Mesodermal cell (in vitro differentiated cells): ENCODE measurements around the gene RGS3.
"Not testable (repeated sequence)": the region's sequence is repeated elsewhere in the genome, so short reads cannot be mapped to it uniquely, and the experiment has no call there.

Experiments used
- H3K27ac ChIP-seq: 2 replicates; pipeline ENCODE4 v1.7.0; 2013; ENCODE audit warnings: mild to moderate bottlenecking, low read depth, low read length, moderate library complexity; ENCODE audit not compliant: severe bottlenecking
- H3K36me3 ChIP-seq: 2 replicates; pipeline ENCODE4 v1.7.1; 2013; ENCODE audit warnings: mild to moderate bottlenecking, low read length, moderate library complexity; ENCODE audit not compliant: control insufficient read depth, insufficient read depth
- H3K4me1 ChIP-seq: one replicate; pipeline ENCODE4 v1.7.1; 2013; ENCODE audit warnings: mild to moderate bottlenecking, low read length; ENCODE audit not compliant: insufficient read depth, control insufficient read depth, poor library complexity, severe bottlenecking
- H3K4me3 ChIP-seq: 2 replicates; pipeline ENCODE4 v1.7.0; 2013; ENCODE audit warnings: low read length, control low read depth, mild to moderate bottlenecking; ENCODE audit not compliant: insufficient read depth, poor library complexity, severe bottlenecking; ENCODE audit errors: extremely low read depth
- H3K9me3 ChIP-seq: 2 replicates; pipeline ENCODE4 v1.7.1; 2013; ENCODE audit warnings: mild to moderate bottlenecking, low read length, moderate library complexity; ENCODE audit not compliant: control insufficient read depth
- WGBS, 2 experiments: methylation state at CpG; one replicate each; pipeline ENCODE4 v1.1.5; 2013; ENCODE audit warnings: missing lambda C conversion rate in 2 of 2; ENCODE audit not compliant: insufficient coverage in 2 of 2; 5-methylcytosine and 5-hydroxymethylcytosine counted together

The RGS3 gene

GRCh38 chr9:113548221-113549041 lies 84.9 kb downstream of the RGS3 start:
- no peaks in the 10 kb centered on the region for H3K9me3 ChIP-seq
- H3K36me3 ChIP-seq = no peaks in the 10 kb centered on the region
- H3K4me3 ChIP-seq = no peak overlapping the region
- 49 to 73% methylated on average over 7 to 10 of the region's 11 CpGs for WGBS, 2 experiments
- peak overlapping the region; percentile 91 for H3K27ac ChIP-seq
- H3K4me1 ChIP-seq = peaks cover 38% of the 10 kb centered on the region

GRCh38 chr9:113549892-113550291 lies 86.4 kb downstream of the RGS3 start:
- peaks cover 38% of the 10 kb centered on the region for H3K4me1 ChIP-seq
- H3K27ac ChIP-seq, H3K9me3 ChIP-seq, H3K36me3 ChIP-seq, H3K4me3 ChIP-seq: not testable (repeated sequence)
- WGBS, 2 experiments = 93 to 98% methylated on average over 8 of the region's 8 CpGs

- WGBS, 2 experiments = 100% methylated on average over 1 of the region's 3 CpGs
- H3K4me3 ChIP-seq = no peak overlapping the region
- no peaks in the 10 kb centered on the region for H3K36me3 ChIP-seq
- H3K9me3 ChIP-seq = no peaks in the 10 kb centered on the region
- peak overlapping the region; percentile 65 for H3K27ac ChIP-seq
- H3K4me1 ChIP-seq = peaks cover 17% of the 10 kb centered on the region
Observed at GRCh38 chr9:113556877-113557593, 93.5 kb downstream of the RGS3 start.

GRCh38 chr9:113558632-113559502 lies 95.3 kb downstream of the RGS3 start:
- 87 to 90% methylated on average over 6 to 7 of the region's 7 CpGs for WGBS, 2 experiments
- no peak overlapping the region for H3K4me3 ChIP-seq
- H3K4me1 ChIP-seq = peaks cover 22% of the 10 kb centered on the region
- no peaks in the 10 kb centered on the region for H3K36me3 ChIP-seq
- no peaks in the 10 kb centered on the region for H3K9me3 ChIP-seq
- no peak overlapping the region for H3K27ac ChIP-seq

- Histone ChIP-seq H3K27ac (no peak overlapping the region), H3K36me3 (no peaks in the 10 kb centered on the region), H3K4me3 (no peak overlapping the region), H3K9me3 (no peaks in the 10 kb centered on the region), H3K4me1 (peaks cover 30% of the 10 kb centered on the region)
- 91 to 94% methylated on average over 8 to 12 of the region's 12 CpGs for WGBS, 2 experiments
Observed at GRCh38 chr9:113559834-113560800, 96.6 kb downstream of the RGS3 start.

GRCh38 chr9:113562653-113563381 lies 99.3 kb downstream of the RGS3 start:
- WGBS, 2 experiments = 77 to 92% methylated on average over 2 of the region's 2 CpGs

GRCh38 chr9:113563826-113564497 lies 100.4 kb downstream of the RGS3 start:
- no peak overlapping the region for H3K4me3 ChIP-seq

More at GRCh38 chr9:113562653-113563381, 99.3 kb downstream of the RGS3 start:
- no peak overlapping the region for H3K27ac ChIP-seq
- H3K9me3 ChIP-seq = no peaks in the 10 kb centered on the region
- no peak overlapping the region for H3K4me3 ChIP-seq
- H3K36me3 ChIP-seq = no peaks in the 10 kb centered on the region
- peaks cover 38% of the 10 kb centered on the region for H3K4me1 ChIP-seq

GRCh38 chr9:113564498-113565237 lies 101.1 kb downstream of the RGS3 start:
- Histone ChIP-seq H3K4me1 (peaks cover 39% of the 10 kb centered on the region), H3K9me3 (no peaks in the 10 kb centered on the region), H3K36me3 (peaks cover 4% of the 10 kb centered on the region), H3K27ac (peak overlapping the region; percentile 72), H3K4me3 (peak overlapping the region; percentile 44)
- 9 to 12% methylated on average over 16 to 20 of the region's 20 CpGs for WGBS, 2 experiments

More at GRCh38 chr9:113563826-113564497, 100.4 kb downstream of the RGS3 start:
- WGBS, 2 experiments = 89 to 93% methylated on average over 3 to 5 of the region's 5 CpGs
- Histone ChIP-seq H3K36me3 (peaks cover 2% of the 10 kb centered on the region), H3K4me1 (peaks cover 43% of the 10 kb centered on the region), H3K9me3 (no peaks in the 10 kb centered on the region), H3K27ac (peak overlapping the region; percentile 36)
